NCI-H2227 (cell line): ENCODE results near the gene ANKRD45.
"Not testable (repeated sequence)": the region's sequence is repeated elsewhere in the genome, so short reads cannot be mapped to it uniquely, and the experiment has no call there.

ENCODE experiments used
- DNase-seq: peaks from one replicate; lab custom pipeline; 2025; ENCODE audit not compliant: unreplicated experiment; lab: John Stamatoyannopoulos, UW

Gene ANKRD45

GRCh38 chr1:173669491-173669941, at the start of gene ANKRD45:
TSS of gene ANKRD45 (minus strand) at chr1:173669851. CDS start at chr1:173659418, 10,433 bp downstream.
- peak; percentile 88 for DNase-seq

GRCh38 chr1:173717238-173717637, 47.6 kb upstream of the ANKRD45 start:
- DNase-seq: no peak

GRCh38 chr1:173715538-173715844, 45.8 kb upstream of the ANKRD45 start:
- no peak for DNase-seq

GRCh38 chr1:173714759-173715537, 45.3 kb upstream of the ANKRD45 start, which contains the start of gene KLHL20:
TSS of gene KLHL20 (plus strand) at chr1:173714981. CDS start at chr1:173716044, 1,063 bp downstream.
- peak; percentile 94 for DNase-seq

- no peak for DNase-seq
These were observed 44.7 kb upstream of the ANKRD45 start for GRCh38 chr1:173714441-173714758.

GRCh38 chr1:173708787-173709186, 39.1 kb upstream of the ANKRD45 start:
- no peak for DNase-seq

GRCh38 chr1:173705117-173705516, 35.5 kb upstream of the ANKRD45 start:
- DNase-seq: no peak

GRCh38 chr1:173702736-173703135, 33.1 kb upstream of the ANKRD45 start:
- DNase-seq: no peak

GRCh38 chr1:173701299-173701698, 31.6 kb upstream of the ANKRD45 start:
- not testable (repeated sequence) for DNase-seq

- DNase-seq: no peak
These were observed 23.6 kb upstream of the ANKRD45 start for GRCh38 chr1:173693238-173693637.

- DNase-seq: no peak
These were observed 18.6 kb upstream of the ANKRD45 start for GRCh38 chr1:173688300-173688699.

GRCh38 chr1:173685121-173685520, 15.5 kb upstream of the ANKRD45 start:
- not testable (repeated sequence) for DNase-seq

- not testable (repeated sequence) for DNase-seq
These were observed 14.2 kb upstream of the ANKRD45 start for GRCh38 chr1:173683838-173684237.

GRCh38 chr1:173682184-173682583, 12.5 kb upstream of the ANKRD45 start:
- no peak for DNase-seq

GRCh38 chr1:173680152-173680551, 10.5 kb upstream of the ANKRD45 start:
- not testable (repeated sequence) for DNase-seq

- not testable (repeated sequence) for DNase-seq
These were observed 4.8 kb upstream of the ANKRD45 start for GRCh38 chr1:173674496-173674895.

GRCh38 chr1:173666646-173667045, 3.0 kb downstream of the ANKRD45 start:
- no peak for DNase-seq

- no peak for DNase-seq
These were observed 6.5 kb downstream of the ANKRD45 start for GRCh38 chr1:173663159-173663558.

GRCh38 chr1:173661763-173662162, 7.9 kb downstream of the ANKRD45 start:
- DNase-seq: no peak

- DNase-seq: no peak
These were observed 8.4 kb downstream of the ANKRD45 start for GRCh38 chr1:173661271-173661670.

GRCh38 chr1:173660306-173660705, 9.3 kb downstream of the ANKRD45 start:
- no peak for DNase-seq

- DNase-seq: no peak
These were observed 20.6 kb downstream of the ANKRD45 start for GRCh38 chr1:173648880-173649605.
